Ishikawa (cell line): Measurements from ENCODE around the gene GDAP1L1.

ENCODE experiments used
- CEBPB ChIP-seq: IDR thresholded peaks from 2 replicates; pipeline ENCODE4 v1.6.1; 2012
- CREB1 ChIP-seq: IDR thresholded peaks from 2 replicates; pipeline ENCODE4 v1.6.1; 2012; ENCODE audit warnings: low read depth
- EGR1 ChIP-seq: IDR thresholded peaks from 2 replicates; pipeline ENCODE4 v1.6.1; 2012
- EP300 ChIP-seq: IDR thresholded peaks from 2 replicates; pipeline ENCODE4 v1.6.1; 2012; ENCODE audit warnings: borderline replicate concordance
- FOXM1 ChIP-seq: IDR thresholded peaks from 2 replicates; pipeline ENCODE4 v1.6.1; 2012; ENCODE audit warnings: low read depth, borderline replicate concordance
- NFIC ChIP-seq: IDR thresholded peaks from 2 replicates; pipeline ENCODE4 v1.6.1; 2012
- RAD21 ChIP-seq: IDR thresholded peaks from 2 replicates; pipeline ENCODE4 v1.6.1; 2012; ENCODE audit warnings: low read depth
- REST ChIP-seq: IDR thresholded peaks from 2 replicates; pipeline ENCODE4 v1.6.1; 2012; ENCODE audit warnings: low read depth, mild to moderate bottlenecking
- TAF1 ChIP-seq: IDR thresholded peaks from 2 replicates; pipeline ENCODE4 v1.6.1; 2012; ENCODE audit warnings: low read depth, mild to moderate bottlenecking
- TCF12 ChIP-seq: IDR thresholded peaks from 2 replicates; pipeline ENCODE4 v1.6.1; 2012; ENCODE audit warnings: low read depth
- TEAD4 ChIP-seq: IDR thresholded peaks from 2 replicates; pipeline ENCODE4 v1.6.1; 2012
- USF1 ChIP-seq: IDR thresholded peaks from 2 replicates; pipeline ENCODE4 v1.6.1; 2012
- YY1 ChIP-seq: IDR thresholded peaks from 2 replicates; pipeline ENCODE4 v1.6.1; 2012; ENCODE audit warnings: low read depth
- ZBTB7A ChIP-seq: IDR thresholded peaks from 2 replicates; pipeline ENCODE4 v1.6.1; 2012; ENCODE audit warnings: low read depth
- TF ChIP-seq, protein P1 (sequence below): IDR thresholded peaks from 2 replicates; pipeline ENCODE4 v1.6.1; 2012

GDAP1L1 gene

DNA sequence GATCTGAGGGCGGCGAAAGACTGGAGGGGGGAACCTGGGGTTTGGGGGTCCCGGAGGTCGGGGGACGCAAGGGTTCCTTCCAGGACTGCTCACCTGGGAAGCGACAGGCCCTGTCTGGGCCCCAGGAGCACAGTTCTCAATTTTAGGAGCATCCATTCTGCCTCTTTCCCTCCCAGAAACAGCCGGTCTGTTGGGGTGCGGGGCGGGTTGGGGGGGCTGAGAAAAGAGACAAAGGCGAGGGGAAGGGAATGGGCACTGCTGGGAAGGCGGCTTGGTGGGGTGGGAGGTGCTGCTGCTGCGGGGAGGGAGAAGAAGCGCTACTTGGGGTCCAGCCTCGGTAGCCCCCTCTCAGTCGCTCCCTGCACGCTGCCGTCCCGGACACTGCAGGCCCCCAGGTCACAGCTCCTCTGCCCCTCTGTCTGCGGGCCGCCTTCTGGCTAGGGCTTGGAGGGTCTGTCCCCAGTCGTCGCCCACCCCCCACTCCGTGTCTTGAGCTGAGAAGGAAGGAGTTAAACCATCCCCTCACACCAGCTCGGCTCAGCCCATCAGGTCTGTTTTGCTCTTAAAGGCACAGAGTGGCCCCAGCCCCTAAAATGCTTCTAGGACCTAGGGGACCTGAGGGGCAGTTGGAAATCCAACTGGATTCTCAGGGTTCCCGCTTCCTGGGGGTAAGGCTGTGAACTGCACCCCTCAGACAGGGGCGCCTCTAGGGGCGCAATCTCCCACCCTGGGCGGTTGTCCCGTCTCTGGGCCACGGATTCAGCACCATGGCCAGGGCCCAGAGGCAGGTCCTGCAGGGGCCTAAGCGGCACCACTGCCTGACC lies 690 bp downstream of the GDAP1L1 start:
- TF ChIP-seq ZBTB7A (0 out of 2 replicates have a peak, but pooled peaks have one; percentile 57), RAD21 (peak; percentile 43; the same call in 1 of the 2 replicates), YY1 (no peak), REST (peak; percentile 99), USF1 (no peak), TAF1 (no peak)

- TF ChIP-seq ZBTB7A (no peak), TCF12 (no peak), CREB1 (no peak), USF1 (no peak), NFIC (no peak), TEAD4 (no peak), EP300 (no peak), CEBPB (no peak), FOXM1 (no peak), EGR1 (no peak), TAF1 (no peak), REST (no peak), YY1 (no peak), RAD21 (no peak)
- TF ChIP-seq, protein P1, sequence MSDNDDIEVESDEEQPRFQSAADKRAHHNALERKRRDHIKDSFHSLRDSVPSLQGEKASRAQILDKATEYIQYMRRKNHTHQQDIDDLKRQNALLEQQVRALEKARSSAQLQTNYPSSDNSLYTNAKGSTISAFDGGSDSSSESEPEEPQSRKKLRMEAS = no peak
Observed at GRCh38 chr20:44248410-44248759, 1.3 kb downstream of the GDAP1L1 start.

- TF ChIP-seq CREB1 (no peak), YY1 (no peak), ZBTB7A (no peak), RAD21 (no peak), EP300 (no peak), USF1 (no peak), CEBPB (no peak), FOXM1 (no peak), EGR1 (no peak), TCF12 (no peak), TAF1 (no peak), TEAD4 (no peak), NFIC (no peak), REST (no peak)
- TF ChIP-seq, protein P1 = no peak
Observed at GRCh38 chr20:44251284-44251683, 4.2 kb downstream of the GDAP1L1 start.

GRCh38 chr20:44253528-44253927 lies 6.4 kb downstream of the GDAP1L1 start:
- TF ChIP-seq REST (no peak), EP300 (no peak), YY1 (no peak), USF1 (no peak), CREB1 (no peak), TAF1 (no peak), CEBPB (no peak), TCF12 (no peak), RAD21 (no peak), EGR1 (no peak), ZBTB7A (no peak)
- TF ChIP-seq, protein P1 = no peak
